ENCODE measurements around the gene OIT3. TPM values are rescaled to one million over a fixed set of nuclear protein-coding genes. Genes with fewer than 3 reads are reported as not detected.

OIT3 gene
- total and polyA plus RNA-seq, 2 donors (not counting 3 experiments of a cell fraction or from before 2014, with no cell fraction given): 0.15 TPM; not detected in 1

GRCh38 chr10:72979709-72980108, 86.2 kb downstream of the OIT3 start:
- dilution Hi-C loops (cut with MboI; ENCODE audit: extremely low pct_ligation_motif_present, low sequenced_read_pairs): no loop called here

More at GRCh38 chr10:72979709-72980108, 86.2 kb downstream of the OIT3 start:
- Histone ChIP-seq H3K9ac (replicated peaks; ENCODE audit: extremely low read depth, insufficient read depth, low read length) (no peak overlapping the region), H3K4me1 (ENCODE audit: control insufficient read depth, extremely low read depth, insufficient read depth, low read length) (no peaks in the 10 kb centered on the region), H3K4me3 (replicated peaks in 1 of 3; ENCODE audit: insufficient read depth in 1 of 3, low read depth in 1 of 3, low read length in 3 of 3) (no peak overlapping the region), H3K4me2 (ENCODE audit: insufficient read depth, low read length) (no peak overlapping the region), H2AFZ (ENCODE audit: low read depth, low read length) (no peak overlapping the region), H3K27ac (ENCODE audit: insufficient read depth, low read depth, low read length) (no peak overlapping the region), H3K79me2 (ENCODE audit: control insufficient read depth, insufficient read depth, low read length) (no peaks in the 10 kb centered on the region), H3K9me1 (replicated peaks; ENCODE audit: control insufficient read depth, extremely low read depth, insufficient read depth, low read length) (no peaks in the 10 kb centered on the region), H3K36me3 (ENCODE audit: control insufficient read depth in 2 of 2, extremely low read depth in 1 of 2, insufficient read depth in 2 of 2, low read length in 2 of 2) (no peaks in the 10 kb centered on the region), H3K9me3 (replicated peaks; ENCODE audit: control insufficient read depth, insufficient read depth, low read length) (no peaks in the 10 kb centered on the region), H4K20me1 (replicated peaks; ENCODE audit: control insufficient read depth, extremely low read depth, insufficient read depth, low read length) (no peaks in the 10 kb centered on the region), H3K27me3 (ENCODE audit: control insufficient read depth in 2 of 2, insufficient read depth in 2 of 2, low read length in 2 of 2) (no peaks in the 10 kb centered on the region)
- CTCF ChIA-PET: no interaction called here
- intact Hi-C loops (cut with micrococcal nuclease): no loop called here
- no peak for FAIRE-seq
- no peak for DNase-seq (ENCODE audit: low read depth, low spot score)
- TF ChIP-seq MYC (IDR thresholded peaks at IDR 0.05; ENCODE audit: low read depth, low read length): no peak
- no peak for TF ChIP-seq MAX (IDR thresholded peaks at IDR 0.05; ENCODE audit: insufficient read depth, insufficient read length)
- no peak for TF ChIP-seq FOS (IDR thresholded peaks at IDR 0.05; ENCODE audit: borderline replicate concordance, insufficient read depth, low read length)
- TF ChIP-seq GATA2 (IDR thresholded peaks at IDR 0.05; ENCODE audit: insufficient read depth, insufficient read length, low read depth, low read length): no peak
- TF ChIP-seq JUN (IDR thresholded peaks at IDR 0.05; ENCODE audit: borderline replicate concordance, insufficient read depth, insufficient read length, low read depth): no peak
- TF ChIP-seq CTCF (IDR thresholded peaks at IDR 0.05; ENCODE audit: extremely low read depth in 1 of 2, insufficient read depth in 1 of 2, low read depth in 1 of 2, low read length in 2 of 2): no peak
- TF ChIP-seq POLR2AphosphoS5 (IDR thresholded peaks at IDR 0.05; ENCODE audit: insufficient read depth, low read depth, low read length): no peak
- no peak for TF ChIP-seq POLR2A (IDR thresholded peaks at IDR 0.05; ENCODE audit: low read depth, low read length)
- TF ChIP-seq EZH2 (IDR thresholded peaks at IDR 0.05; ENCODE audit: borderline replicate concordance, low read depth, low read length, severe bottlenecking): no peak
- no TSS peak for BruUV-seq (replicated peaks)
- POLR2A ChIA-PET: no interaction called here

Data from endothelial cell of umbilical vein (primary cell).